ENCODE results near the gene TINAGL1. TPM values are rescaled to one million over a fixed set of nuclear protein-coding genes. Genes with fewer than 3 reads are reported as not detected.

TINAGL1 gene
- polyA plus RNA-seq, 2 of the 4 experiments (the other 2 are of a cell fraction): 0.22 to 0.88 TPM

DNA sequence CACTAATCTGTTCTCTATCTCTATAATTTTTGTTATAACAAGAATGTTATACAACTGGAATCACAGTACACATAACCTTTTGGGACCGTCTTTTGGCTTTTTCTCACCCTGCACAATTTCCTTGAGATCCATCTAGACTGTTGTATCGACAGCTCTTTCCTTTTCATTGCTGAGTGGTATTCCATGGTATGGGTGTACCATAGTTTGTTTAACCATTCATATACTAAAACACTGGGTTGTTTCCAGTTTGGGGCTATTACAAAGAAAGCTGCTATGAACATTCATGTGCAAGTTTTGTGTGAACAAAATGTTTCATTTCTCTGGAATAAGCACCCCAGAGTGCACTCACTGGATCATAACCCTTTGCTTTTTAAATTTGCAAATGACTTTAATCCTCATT, 25.8 kb downstream of the TINAGL1 start:
- no peaks in the 10 kb centered on the region for H3K4me1 ChIP-seq
- ChIA-PET CTCF (interaction anchor here (0.6 to 3.3 kb wide), 3 partner anchors 8 to 50 kb away, joined by 3 to 12 read pairs (median 5); no protein-coding TSS in a partner anchor), POLR2A (no interaction called here)
- WGBS (ENCODE audit: missing lambda C conversion rate): 43% methylated on average over 2 of the region's 2 CpGs
- ATAC-seq: no peak
- DNase-seq (ENCODE audit: low read depth in 1 of 2, low spot score in 1 of 2): no peak
- no peak for TF ChIP-seq RFX5 (IDR thresholded peaks at IDR 0.05)
- TF ChIP-seq HOXB13 (CRISPR knock-in tag; IDR thresholded peaks at IDR 0.05; ENCODE audit: low read depth): no peak
- no peak for TF ChIP-seq CEBPB (IDR thresholded peaks at IDR 0.05)
- no peak for TF ChIP-seq USF2 (IDR thresholded peaks at IDR 0.05)
- TF ChIP-seq ZFP36 (IDR thresholded peaks at IDR 0.05; ENCODE audit: borderline replicate concordance, partially characterized antibody): no peak
- TF ChIP-seq NFE2L2 (conservative IDR thresholded peaks at IDR 0.05; ENCODE audit: low read length): no peak
- no peak for TF ChIP-seq PHF8 (IDR thresholded peaks at IDR 0.05; ENCODE audit: borderline replicate concordance, low read depth)
- TF ChIP-seq TFCP2L1 (CRISPR knock-in tag; IDR thresholded peaks at IDR 0.05): no peak
- no peak for TF ChIP-seq CHD2 (IDR thresholded peaks at IDR 0.05; ENCODE audit: low read length, partially characterized antibody)
- H3K27ac ChIP-seq: no peak overlapping the region
- no peak overlapping the region for H3K4me2 ChIP-seq
- H3K4me3 ChIP-seq: no peak overlapping the region
- H3K9me3 ChIP-seq: no peaks in the 10 kb centered on the region
- no peak for FAIRE-seq

DNA sequence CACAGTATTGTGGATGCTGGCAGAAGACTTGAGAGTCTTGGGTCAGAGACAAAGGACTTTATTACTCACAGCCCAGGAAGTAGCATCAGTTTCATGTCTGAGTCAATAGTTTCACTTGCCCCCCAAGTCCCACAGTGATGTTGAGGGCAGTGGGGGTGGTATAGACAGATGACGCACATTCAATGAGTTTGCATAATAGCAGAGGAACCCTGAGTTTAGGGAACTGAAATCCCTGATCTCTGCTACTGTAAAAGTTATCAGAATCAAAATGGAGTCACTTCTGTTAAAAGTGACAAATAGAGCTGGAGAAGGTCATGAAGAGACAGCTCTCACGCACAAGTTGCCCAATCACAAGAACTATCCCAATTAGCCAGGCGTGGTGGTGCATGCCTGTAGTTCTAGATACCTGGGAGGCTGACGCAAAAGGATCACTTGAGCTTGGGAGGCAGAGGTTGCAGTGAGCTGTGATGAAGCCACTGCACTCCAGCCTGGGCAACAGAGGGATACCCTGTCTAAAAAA, 29.7 kb downstream of the TINAGL1 start:
- Histone ChIP-seq H3K9me3 (no peaks in the 10 kb centered on the region), H3K4me2 (no peak overlapping the region), H3K27ac (no peak overlapping the region), H3K4me3 (no peak overlapping the region), H3K4me1 (no peaks in the 10 kb centered on the region)
- CTCF ChIA-PET: interaction anchor here (1.2 to 3.2 kb wide), 2 partner anchors 12 to 41 kb away, joined by 3 to 13 read pairs; no protein-coding TSS in a partner anchor
- POLR2A ChIA-PET: no interaction called here
- DNase-seq (ENCODE audit: low read depth in 1 of 2, low spot score in 1 of 2) (no peak), FAIRE-seq (no peak), ATAC-seq (no peak)
- TF ChIP-seq BCL3 (IDR thresholded peaks at IDR 0.05): no peak
- TF ChIP-seq, protein P1, sequence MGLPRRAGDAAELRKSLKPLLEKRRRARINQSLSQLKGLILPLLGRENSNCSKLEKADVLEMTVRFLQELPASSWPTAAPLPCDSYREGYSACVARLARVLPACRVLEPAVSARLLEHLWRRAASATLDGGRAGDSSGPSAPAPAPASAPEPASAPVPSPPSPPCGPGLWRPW (IDR thresholded peaks at IDR 0.05): no peak
- no peak for TF ChIP-seq NR3C1 (IDR thresholded peaks at IDR 0.05)
- TF ChIP-seq NFE2L2 (conservative IDR thresholded peaks at IDR 0.05; ENCODE audit: low read length): no peak
- no peak for TF ChIP-seq SMC3 (IDR thresholded peaks at IDR 0.05)
- TF ChIP-seq RFX5 (IDR thresholded peaks at IDR 0.05): no peak
- no peak for TF ChIP-seq ZC3H11A (IDR thresholded peaks at IDR 0.05)
- TF ChIP-seq ZNF302 (CRISPR knock-in tag; IDR thresholded peaks at IDR 0.05): no peak
- no peak for TF ChIP-seq EHMT2 (IDR thresholded peaks at IDR 0.05; ENCODE audit: low read depth)
- TF ChIP-seq RNF2 (IDR thresholded peaks at IDR 0.05; ENCODE audit: borderline replicate concordance, low read depth): no peak
- TF ChIP-seq POLR2A (IDR thresholded peaks at IDR 0.05; ENCODE audit: low read length): no peak
- TF ChIP-seq EP300 (IDR thresholded peaks at IDR 0.05): no peak
- TF ChIP-seq BHLHE40 (IDR thresholded peaks at IDR 0.05; ENCODE audit: low read depth, low read length): no peak
- TF ChIP-seq CBX8 (IDR thresholded peaks at IDR 0.05): no peak
- no peak for TF ChIP-seq RAD21 (conservative IDR thresholded peaks at IDR 0.05 in 1 of 2, IDR thresholded peaks at IDR 0.05 in 1 of 2)
- TF ChIP-seq, protein P2, sequence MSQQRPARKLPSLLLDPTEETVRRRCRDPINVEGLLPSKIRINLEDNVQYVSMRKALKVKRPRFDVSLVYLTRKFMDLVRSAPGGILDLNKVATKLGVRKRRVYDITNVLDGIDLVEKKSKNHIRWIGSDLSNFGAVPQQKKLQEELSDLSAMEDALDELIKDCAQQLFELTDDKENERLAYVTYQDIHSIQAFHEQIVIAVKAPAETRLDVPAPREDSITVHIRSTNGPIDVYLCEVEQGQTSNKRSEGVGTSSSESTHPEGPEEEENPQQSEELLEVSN (IDR thresholded peaks at IDR 0.05; ENCODE audit: borderline replicate concordance, low read depth): no peak
- TF ChIP-seq MYC (IDR thresholded peaks at IDR 0.05; ENCODE audit: borderline replicate concordance, low read length): no peak
- no peak for TF ChIP-seq GATA3 (IDR thresholded peaks at IDR 0.05; ENCODE audit: borderline replicate concordance)
- TF ChIP-seq FOXS1 (CRISPR knock-in tag; IDR thresholded peaks at IDR 0.05): no peak
- WGBS (ENCODE audit: missing lambda C conversion rate): 80% methylated on average over 4 of the region's 4 CpGs
